GM10266 (cell line): ENCODE measurements around the gene ZBTB7C.

Experiments used
- DNase-seq: peaks from one replicate; pipeline ENCODE4 v3.0.0; 2012; ENCODE audit errors: extremely low spot score
- CTCF ChIP-seq: IDR thresholded peaks from 2 replicates; pipeline ENCODE4 v1.5.1; 2012; ENCODE audit warnings: mild to moderate bottlenecking, low read depth; ENCODE audit not compliant: control insufficient read depth, insufficient read depth; ENCODE audit errors: missing control alignments

The ZBTB7C gene

GRCh38 chr18:48029296-48029986 is 379.7 kb downstream of the ZBTB7C start:
- DNase-seq = no peak
- no peak for TF ChIP-seq CTCF

GRCh38 chr18:48028696-48029095 is 380.5 kb downstream of the ZBTB7C start:
- no peak for DNase-seq
- no peak for TF ChIP-seq CTCF

GRCh38 chr18:48028081-48028480 is 381.1 kb downstream of the ZBTB7C start:
- TF ChIP-seq CTCF = no peak
- no peak for DNase-seq

- TF ChIP-seq CTCF = no peak
- no peak for DNase-seq
These were observed 381.7 kb downstream of the ZBTB7C start for GRCh38 chr18:48027401-48027963.

GRCh38 chr18:48026216-48026615 is 383.0 kb downstream of the ZBTB7C start:
- DNase-seq = no peak
- no peak for TF ChIP-seq CTCF

GRCh38 chr18:48024881-48025660 is 384.1 kb downstream of the ZBTB7C start:
- no peak for TF ChIP-seq CTCF
- no peak for DNase-seq
